ENCODE data around the gene OIT3.
A peak's percentile ranks its signal among the peaks of the same experiment; 100 is the strongest.
"Not testable (repeated sequence)": the region's sequence is repeated elsewhere in the genome, so short reads cannot be mapped to it uniquely, and the experiment has no call there.

Gene OIT3

DNA sequence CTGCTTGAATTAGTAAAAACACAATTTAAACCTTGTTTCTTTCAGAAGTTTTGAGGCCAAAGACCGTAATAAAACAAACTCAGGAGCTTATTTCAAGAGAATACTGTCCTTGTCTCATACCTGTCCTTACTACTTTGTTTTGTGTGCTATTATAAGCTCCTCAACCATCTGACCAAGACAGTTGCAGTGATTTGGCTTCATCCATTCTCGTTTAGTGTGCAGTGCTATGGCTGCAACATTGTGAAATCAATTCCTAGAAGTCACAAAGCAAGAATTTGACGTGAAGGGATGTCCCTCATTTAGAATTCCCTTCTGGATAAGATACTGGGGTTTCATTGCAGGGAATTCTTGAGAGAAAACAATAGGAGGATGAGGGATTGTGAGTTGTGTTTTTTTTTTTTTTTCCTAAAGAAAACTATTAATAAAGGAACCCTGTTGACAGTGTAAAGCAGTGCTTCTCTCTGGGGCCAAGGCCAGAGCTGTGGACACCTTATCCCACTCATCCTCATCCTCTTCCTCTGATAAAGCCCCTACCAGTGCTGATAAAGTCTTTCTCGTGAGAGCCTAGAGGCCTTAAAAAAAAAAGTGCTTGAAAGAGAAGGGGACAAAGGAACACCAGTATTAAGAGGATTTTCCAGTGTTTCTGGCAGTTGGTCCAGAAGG lies at the start of gene OIT3:
Gene OIT3, plus strand, starts transcription at position 604 of the 663 bp plus-strand sequence. CDS start 60 bp downstream, outside the sequence.
- no peak for DNase-seq

DNA sequence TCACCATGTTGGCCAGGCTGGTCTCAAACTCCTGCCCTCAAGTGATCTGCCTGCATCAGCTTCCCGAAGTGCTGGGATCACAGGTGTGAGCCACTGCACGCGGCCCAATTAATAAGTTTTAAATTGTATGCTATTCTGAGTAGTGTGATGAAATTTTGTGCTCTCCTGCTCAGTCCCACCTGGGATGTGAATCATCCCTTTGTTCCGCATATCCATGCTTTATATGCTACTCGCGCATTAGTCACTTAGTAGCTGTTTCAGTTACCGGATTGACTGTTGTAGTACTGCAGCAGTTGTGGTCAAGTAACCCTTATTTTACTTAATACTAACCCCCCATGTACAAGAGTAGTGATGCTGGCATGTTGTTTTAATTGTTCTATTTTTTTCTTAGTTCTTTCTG lies 47.3 kb upstream of the OIT3 start:
- DNase-seq: no peak

DNA sequence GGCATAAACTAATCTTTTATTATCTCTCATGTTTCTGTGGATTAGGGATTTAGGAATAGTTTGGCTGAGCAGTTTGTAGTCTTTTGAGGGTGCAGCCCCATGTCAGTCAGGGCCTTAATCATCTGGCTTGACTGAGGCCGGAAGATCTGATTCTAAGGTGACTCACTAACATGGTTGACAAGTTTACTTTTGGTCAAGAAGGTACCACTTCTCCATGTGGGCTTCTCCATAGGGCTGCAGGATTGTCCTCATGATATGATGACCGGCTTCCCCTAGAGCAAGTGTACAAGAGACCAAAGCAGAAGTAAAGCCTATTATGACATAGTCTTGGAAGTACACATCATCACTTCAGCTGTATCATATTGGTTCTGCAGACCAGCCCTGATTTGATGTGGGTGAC lies 45.9 kb upstream of the OIT3 start:
- DNase-seq: no peak

DNA sequence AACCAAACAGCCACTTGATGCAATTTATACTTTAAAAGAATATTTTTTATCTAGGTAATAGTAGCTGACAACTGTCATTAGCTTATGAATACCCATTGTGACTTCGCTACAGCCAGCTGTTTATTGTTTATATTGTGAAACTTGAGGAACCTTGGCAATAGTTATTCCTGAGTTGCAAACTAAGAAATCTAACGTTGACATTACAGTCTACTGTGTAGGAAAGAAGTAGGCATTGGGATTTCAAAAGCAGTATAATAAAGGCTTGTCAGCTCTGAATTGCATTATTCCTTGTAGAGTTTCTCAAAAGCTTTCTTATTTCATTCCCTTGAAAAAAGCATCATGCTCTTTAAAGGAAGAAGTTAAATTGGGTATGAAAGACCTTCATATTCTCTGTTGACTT lies 42.7 kb upstream of the OIT3 start:
- no peak for DNase-seq

DNA sequence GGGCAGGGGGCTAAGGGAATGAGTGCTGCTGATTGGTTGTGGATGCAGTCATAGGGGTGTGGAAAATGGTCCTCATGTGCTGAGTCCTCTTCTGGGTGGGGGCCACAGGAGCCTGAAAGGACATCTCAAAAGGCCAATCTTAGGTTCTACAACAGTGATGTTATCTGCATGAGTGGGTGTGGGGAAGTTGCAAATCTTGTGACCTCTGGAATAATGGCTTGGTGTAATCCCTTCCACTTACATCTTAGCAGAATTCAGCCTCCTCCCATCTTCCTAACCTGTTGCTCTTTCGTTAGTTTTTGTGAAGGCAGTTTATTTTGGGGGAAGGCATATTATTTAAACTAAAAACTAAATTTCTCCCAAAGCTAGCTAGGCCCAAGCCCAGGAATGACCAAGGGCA lies 42.0 kb upstream of the OIT3 start:
- DNase-seq: no peak

DNA sequence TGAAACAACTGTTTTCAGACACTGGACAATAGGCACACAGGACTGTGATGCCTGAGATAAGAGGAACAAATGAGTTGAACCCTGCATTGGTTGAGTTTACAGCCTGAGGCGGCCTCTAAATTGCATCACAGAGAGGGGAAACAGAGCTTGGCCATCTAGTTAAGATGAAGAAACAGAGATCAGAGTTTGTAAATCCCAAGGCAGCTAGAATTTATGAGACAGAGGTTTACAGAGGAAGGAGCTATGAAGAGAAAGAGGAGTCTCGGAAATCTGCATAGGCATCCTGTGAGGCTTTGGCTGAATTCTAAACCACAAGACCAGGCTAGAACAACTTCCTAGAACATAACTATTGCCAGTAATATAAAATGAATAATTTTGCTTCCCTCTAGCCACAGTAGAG lies 41.0 kb upstream of the OIT3 start:
- no peak for DNase-seq

DNA sequence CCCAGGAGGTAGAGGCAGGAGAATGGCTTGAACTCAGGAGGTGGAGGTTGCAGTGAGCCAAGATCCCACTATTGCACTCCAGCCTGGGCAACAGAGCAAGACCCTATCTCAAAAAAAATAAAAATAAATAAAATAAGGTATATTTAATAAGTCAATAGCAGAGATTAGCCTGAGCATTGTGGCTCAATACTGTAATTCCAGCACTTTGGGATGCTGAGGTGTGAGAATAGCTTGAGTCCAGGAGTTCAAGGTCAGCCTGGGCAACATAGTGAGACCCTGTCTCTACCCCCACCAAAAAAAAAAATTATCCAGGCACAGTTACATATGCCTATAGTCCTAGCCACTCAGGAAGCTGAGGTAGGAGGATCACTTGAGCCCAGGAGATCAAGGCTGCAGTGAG lies 38.4 kb upstream of the OIT3 start:
- DNase-seq: no peak

DNA sequence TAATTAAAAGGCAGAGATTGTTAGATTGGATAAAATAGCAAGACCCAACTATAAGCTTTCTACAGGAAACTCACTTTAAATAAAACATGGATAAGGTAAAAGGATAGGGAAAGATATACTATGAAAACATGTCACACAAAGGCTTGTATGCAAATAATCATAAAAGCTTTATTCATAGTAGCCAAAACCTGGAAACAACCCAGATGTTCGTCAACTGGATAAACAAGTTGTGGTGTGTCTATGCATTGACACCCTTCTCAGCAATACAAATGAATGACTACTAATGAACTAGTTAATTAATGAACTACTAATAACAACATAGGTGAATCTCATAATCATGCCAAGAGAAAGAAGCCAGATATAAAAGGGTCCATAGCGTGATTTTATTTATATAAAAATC lies 37.7 kb upstream of the OIT3 start:
- DNase-seq: peak in 1 of 2 experiments; percentile 19

DNA sequence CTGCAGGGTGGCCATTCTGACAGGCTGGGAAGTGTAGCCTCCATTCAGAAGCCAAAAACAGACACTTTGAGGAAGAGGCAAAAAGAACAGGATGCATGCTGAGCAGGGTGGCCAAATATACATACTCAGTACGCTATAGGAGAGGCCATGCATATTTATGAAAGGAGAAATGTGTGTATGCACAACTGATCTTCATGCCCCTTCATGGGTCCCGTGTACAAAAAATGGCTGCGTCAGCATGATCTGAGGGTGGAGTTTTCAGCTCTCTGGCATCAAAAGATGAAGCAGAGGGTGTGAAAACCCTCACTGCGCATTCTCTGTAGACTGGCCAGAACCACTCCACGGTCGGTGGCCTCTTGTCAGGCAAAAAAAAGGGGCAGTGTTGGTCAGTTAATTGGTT lies 35.5 kb upstream of the OIT3 start:
- no peak for DNase-seq

DNA sequence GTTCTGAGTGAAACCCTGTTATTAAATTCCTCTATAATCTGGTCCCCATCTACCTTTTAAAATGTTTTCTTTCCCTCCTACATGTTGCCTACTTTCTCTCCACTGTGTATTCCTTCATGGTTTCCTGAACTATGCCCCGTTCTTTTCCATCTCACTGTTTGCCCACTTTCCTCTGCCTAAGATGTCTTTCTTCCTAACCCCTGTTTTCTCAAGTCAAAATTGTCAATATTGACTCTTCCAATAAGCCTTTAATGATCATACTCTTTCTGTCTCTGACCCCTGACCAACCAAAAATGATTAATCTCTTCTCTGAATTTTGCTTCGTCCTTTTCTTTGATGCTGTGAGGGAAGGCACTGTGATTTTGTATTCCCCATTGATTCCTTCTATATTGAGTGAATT lies 30.6 kb upstream of the OIT3 start:
- DNase-seq: no peak

DNA sequence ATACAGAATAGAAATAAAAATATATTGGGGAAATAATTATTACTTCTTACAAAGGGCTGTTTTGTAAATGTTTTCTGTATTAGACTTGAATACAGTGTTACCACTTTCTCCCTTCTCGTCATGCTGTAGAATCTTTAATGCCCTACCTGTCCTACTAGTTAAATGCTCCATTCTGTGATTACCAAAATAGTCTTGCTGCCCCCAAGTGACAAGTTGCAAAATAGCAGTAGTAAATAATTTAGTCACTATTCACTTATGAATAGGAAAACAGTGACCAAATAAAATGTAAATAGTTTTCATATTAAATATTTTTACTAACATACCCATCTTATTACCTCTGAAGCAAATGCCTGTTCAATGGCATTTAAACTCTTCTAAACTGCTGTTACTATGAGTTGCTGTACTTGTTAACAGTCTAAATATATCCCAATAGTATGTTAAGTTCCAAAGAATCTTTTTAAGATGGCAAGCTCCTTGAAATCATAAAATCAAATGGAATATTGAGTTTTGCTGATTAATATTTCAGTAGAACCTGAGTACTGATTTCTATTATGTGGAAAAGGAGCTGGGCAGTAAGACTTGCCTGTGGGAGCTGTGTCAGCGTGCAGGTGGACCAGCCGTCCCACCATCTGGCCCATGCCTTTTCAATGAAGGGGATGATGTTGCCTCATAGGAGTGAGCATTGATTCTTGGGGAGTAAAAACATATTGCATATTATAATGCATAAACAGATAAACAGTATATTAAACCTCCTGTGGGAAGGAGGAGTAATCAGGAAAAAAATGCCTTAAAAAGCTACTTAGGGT lies 18.1 kb upstream of the OIT3 start:
- peak in 1 of 2 experiments; percentile 28 for DNase-seq

DNA sequence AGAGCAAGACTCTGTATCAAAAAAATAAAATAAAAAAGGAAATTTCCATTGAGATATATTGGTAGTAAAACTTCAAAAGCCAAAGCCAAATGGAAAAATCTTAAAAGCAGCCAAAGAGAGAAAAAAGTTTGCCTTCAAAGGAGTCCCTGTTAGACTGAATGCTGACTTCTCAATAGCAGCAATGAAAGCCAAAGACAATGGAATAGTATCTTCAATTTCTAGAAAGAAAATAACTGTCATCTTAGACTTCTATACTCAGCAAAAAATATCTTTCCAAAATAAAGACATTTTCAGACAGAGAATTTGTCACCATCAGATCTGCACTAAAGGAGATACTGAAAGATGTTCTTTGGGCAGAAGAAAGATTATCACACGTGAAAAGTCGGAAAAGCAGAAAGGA lies 14.3 kb upstream of the OIT3 start:
- DNase-seq: no peak

DNA sequence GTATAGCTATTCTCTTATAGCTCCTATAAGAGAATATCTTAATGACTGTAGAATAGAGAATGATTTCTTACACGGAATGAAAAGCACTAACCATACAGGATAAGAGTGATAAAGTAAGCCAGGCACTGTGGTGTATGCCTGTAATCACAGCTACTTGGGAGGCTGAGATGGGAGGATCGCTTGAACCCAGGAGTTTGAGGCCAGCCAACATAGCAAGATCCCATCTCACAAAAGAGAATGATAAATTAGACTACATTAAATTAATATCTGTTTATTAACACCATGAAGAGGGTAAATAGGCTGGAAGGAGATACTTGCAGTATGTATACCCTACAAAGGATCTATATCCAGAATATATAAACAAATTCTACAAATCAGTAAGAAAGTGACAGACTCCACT lies 12.2 kb upstream of the OIT3 start:
- DNase-seq: no peak

DNA sequence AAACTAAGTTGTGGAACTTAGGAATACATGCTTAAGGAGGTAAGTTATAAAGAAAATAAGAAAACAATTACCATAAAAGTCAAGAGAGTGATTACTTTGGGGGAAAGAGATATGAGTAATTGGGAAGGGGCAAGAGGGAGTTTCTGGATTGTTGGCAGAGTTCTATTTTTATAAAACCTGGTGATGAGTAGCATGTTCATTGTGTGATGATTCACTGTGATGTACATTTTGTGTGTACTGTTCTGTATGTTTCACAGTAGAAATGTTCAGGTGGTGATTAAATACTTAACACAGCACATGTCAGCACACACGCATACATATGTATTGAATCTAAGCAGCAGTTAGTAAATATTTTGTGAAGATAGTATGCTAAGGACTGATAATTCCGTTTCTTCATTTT lies 9.7 kb upstream of the OIT3 start:
- DNase-seq: no peak

DNA sequence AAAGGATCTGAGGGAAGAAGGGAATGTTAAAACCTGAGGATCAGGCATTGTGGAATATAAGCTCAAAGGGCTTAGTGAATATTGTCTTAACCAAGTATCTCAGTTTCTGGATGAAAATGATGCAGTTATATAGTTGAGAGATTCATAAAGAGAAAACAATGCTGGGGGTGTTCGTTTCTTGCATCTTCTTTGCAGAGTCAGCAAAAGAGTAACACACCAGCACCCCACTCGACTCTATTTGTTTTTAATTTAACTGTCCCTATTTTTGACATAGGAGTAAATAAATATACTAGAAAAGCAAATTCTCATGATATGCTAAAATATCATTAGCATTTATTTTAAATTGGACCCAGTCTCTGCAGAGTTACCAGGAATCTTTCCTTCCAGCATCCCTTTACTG lies 7.6 kb upstream of the OIT3 start:
- no peak for DNase-seq

DNA sequence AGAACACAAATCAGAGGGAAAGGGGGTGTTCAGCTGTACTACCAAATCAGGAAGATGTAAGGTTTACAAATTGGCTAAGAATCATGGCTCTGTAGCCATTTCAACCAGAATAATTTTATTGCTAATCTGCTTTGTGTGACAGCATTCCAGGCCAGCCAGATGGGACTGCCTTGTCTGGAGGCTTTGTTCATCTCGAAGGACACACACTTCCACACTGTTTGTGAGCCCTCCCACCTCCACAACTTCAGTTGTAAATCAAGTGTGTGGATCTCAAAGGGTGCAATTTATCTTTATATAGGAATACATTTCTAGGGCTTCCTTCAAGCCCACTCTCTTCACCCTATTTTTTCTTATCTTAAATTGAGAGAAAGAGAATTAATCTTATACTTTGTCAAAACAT lies 6.9 kb upstream of the OIT3 start:
- no peak for DNase-seq

DNA sequence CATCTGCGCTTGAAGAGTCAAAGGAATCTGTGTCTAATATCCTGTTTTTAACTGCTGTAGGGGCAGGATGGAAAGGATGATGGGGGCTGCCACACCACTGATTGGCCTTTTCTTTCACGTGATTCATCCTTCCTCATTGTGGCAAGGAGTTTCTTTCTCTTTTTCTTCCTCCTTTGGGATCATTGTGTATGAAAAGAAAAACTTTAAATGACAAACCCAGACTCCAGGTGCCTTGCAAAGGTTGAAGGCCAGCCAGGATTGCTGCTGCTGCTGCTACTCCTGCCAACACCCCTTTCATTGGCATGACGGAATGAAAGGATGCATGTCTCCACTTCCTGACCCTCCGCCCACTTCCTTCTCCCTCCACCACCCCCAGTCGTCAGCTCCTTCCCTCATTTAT lies 6.5 kb upstream of the OIT3 start:
- DNase-seq: no peak

DNA sequence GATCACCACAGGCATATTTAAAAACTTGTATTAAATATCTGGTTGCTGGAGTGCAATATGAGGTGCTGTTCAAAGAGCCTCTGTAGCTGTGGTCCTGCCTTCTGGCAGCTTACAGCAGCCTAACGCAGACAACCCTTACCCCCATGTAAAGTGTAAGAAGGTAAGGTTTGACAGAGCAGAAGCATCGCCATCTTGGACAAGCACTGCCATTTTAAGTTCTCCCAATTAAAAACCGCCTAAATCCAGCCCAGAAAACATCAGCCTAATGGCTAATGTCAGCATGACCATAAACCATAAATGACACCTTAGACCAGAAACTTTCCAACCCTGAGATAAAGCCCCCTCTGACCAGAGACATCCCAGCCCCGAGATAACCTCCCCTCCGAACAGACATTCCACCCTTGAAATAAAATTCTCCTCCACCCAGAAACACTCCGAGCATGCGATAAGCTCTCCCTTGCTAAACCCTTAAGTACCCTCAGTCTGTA lies 5.3 kb upstream of the OIT3 start:
- DNase-seq: no peak

DNA sequence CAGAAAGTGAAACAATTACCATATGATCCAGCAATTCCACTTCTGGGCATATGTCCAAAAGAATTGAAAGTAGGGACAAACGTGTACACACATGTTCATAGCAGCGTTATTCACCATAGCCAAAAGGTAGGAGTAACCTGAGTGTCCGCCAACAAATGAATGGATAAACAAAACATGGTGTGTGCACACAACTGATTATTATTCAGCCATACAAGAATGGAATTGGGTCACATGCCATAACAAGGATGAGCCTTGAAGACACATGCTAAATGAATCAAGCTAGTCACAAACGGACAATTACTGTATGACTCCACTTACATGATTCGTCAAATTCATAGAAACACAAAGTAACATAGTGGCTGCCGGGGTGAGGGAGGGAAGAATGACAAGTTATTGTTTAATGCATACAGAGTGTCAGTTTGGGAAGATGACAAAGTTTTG lies 4.1 kb upstream of the OIT3 start:
- DNase-seq: no peak

DNA sequence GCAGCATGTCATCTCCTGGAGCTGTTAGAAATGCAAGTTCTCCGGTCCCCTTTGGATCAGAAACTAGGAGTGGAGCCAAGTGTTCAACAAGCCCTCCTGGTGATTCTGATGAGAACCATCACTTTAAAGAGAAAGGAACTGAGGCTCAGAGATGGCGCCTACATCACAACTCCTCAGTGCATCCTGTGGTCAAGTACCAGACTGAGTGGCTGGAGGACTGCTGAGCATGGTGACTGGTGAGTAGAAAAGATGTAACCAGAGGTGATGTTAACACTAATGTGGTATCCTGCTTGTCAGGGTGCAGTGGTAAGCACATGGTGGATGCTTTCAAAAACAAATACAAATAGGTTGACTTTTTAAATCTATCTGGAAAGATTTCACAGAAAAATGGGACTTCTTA lies 3.5 kb upstream of the OIT3 start:
- DNase-seq: no peak

DNA sequence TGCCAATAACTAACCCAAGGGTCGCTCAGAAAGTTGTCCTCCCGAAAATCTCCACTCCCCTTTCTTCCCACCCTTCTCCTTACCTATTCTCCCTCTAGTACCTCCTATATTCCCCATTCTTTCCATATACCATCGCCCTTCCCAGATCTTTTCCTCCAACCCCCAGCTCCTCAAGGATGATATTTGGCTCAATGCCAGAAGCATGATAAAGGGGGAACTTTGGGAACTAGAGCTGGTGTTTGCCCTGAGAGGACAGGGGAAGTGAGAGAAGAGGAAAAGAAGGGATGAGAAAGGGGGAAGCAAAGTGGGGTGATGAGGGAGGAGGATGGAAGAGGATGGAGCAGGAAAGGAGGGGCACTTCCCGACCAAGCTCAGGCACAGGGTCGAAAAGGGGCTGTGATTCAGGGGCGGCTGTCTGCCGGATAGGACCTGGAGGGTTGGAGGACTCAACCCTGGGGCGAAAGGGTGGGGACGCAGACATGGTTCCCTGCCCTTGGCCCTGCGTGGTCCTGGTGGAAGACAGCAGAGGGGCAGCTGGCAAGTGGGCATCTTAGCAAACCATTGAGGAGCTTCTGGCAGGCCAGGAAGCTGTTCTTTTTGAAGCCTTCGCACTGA lies 1.8 kb downstream of the OIT3 start:
- DNase-seq: no peak

DNA sequence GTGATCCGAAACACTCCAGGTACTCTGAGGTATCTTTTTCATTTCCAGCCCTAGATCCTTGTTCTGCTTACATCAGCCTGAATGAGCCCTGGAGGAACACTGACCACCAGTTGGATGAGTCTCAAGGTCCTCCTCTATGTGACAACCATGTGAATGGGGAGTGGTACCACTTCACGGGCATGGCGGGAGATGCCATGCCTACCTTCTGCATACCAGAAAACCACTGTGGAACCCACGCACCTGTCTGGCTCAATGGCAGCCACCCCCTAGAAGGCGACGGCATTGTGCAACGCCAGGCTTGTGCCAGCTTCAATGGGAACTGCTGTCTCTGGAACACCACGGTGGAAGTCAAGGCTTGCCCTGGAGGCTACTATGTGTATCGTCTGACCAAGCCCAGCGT lies 5.1 kb downstream of the OIT3 start:
- DNase-seq: no peak

DNA sequence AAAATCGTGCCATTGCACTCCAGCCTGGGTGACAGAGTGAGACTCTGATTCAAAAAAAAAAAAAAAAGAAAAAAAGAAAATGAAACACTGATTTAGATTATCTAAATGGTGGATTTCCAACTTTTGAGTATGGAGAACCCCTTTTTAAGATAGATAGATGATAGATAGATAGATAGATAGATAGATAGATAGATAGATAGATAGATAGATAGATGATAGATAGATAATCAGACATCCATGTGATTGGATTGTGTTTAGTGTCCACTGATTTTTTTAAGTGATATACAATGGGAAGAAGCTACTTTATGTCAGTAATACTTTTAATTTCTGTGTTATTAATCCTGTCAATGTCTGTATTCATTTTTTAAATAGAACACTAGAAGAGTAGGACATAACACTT lies 6.0 kb downstream of the OIT3 start:
- DNase-seq: no peak

DNA sequence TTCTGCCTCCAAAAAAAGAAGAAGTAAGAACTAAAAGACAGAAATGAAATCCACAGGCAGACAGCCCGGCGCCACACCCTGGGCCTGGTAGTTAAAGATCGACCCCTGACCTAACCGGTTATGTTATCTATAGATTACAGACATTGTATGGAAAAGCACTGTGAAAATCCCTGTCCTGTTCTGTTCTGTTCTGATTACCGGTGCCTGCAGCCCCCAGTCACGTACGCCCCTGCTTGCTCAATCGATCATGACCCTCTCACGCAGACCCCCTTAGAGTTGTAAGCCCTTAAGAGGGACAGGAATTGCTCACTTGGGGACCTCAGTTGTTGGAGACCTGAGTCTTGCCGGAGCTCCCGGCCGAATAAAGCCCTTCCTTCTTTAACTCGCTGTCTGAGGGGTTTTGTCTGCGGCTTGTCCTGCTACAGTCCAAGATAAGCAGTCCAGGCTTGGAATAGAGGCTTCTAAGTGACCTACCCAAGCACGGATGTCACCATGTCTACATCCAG lies 10.5 kb downstream of the OIT3 start:
- not testable (repeated sequence) for DNase-seq
